ENCODE results near the gene ZNHIT2.

ZNHIT2 gene

DNA sequence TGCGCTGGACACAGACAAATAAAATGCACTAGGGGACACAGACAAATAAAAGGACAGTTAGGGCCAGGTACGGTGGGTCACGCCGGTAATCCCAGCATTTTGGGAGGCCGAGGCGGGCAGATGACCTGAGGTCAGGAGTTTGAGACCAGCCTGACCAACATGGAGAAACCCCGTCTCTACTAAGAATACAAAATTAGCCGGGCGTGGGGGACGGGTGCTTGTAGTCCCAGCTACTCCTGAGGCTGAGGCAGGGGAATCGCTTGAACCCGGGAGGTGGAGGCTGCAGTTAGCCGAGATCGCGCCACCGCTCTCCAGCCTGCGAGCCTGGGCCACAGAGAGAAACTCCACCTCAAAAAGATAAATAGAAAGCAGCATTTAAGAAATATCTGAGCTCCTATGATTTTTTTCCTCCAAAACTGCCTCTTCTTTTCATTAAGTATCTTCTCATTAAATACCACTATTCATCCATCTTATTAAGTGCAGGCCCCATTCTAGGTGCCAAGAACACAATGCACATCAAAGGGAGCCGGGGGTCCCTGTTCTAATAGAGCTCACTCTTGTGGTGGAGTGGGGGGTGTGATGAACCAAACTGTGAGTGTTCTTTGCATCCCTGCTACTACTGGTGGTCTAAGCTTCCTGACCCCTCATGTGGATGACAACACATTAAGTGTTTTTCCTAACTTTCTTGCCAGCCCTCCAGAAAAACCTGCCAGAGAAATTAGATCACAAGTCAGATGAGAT is 766 bp upstream of the ZNHIT2 start:
- no peak for DNase-seq

DNA sequence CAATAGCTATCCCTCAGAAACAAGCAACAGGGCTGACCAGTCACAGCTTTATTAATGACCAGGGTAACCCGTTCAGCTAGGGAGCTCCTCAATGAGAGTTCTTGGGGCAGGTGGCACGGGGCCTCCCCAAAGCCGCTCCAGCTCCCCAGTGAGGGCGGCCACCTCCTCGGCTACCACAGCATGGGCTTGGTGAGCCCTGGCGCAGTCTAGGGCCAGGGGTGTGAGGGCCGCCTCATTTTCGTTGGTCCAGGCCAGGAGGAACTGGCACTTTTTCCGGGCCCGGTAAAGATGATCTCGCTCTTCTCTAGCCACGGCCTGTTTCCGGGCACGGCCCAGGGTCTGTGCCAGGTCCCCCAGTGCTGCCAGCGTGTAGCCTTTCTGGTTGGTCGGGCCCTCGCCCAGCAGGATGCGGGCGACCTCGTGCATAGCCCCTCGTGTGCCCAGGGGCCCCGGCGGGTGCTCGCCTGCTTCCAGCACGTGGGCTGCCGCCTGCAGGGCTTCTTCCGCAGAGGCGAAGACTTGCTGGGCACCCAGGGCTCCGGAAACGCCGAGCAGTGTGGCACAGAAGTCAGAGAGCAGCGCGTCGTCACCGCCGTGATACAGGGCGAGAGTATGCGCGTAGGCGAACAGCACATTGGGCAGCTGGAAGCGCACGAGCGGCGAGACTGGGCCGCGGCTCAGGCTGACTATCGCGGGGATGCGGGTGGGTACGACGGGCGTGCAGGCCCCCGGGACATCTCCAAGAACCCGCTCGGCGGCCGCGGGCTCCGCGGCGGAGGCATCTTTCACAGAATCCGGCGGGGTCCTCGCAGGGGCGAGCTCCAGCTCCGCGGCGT is 913 bp downstream of the ZNHIT2 start:
- no peak for DNase-seq

DNA sequence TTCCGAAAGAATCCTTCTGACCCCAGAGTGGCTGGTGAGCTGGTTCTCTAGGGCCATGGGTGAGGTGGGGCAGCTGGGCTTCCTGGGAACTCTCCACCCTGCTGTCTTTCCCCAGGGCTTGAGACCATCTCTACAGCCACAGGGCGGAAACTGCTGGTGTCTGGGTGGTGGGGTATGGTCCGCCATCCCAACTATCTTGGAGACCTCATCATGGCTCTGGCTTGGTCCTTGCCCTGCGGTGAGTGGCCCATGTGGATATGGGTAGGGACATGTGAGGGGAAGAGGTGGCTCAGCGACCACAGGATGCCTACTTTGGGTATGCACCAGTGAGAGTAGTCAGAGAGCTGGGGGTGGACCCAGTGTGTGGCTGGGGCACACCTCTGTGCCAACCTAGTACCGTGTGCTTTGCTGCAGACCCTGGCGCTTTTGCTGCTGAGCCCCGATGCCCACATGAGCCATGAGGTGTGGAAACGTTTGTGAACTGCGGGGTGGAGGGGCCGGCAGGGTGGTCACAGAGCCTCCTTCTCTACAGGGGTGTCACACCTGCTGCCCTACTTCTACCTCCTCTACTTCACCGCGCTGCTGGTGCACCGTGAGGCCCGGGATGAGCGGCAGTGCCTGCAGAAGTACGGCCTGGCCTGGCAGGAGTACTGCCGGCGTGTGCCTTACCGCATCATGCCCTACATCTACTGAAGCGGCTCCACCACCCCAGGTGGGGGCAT is 2.0 kb downstream of the ZNHIT2 start:
- no peak for DNase-seq

DNA sequence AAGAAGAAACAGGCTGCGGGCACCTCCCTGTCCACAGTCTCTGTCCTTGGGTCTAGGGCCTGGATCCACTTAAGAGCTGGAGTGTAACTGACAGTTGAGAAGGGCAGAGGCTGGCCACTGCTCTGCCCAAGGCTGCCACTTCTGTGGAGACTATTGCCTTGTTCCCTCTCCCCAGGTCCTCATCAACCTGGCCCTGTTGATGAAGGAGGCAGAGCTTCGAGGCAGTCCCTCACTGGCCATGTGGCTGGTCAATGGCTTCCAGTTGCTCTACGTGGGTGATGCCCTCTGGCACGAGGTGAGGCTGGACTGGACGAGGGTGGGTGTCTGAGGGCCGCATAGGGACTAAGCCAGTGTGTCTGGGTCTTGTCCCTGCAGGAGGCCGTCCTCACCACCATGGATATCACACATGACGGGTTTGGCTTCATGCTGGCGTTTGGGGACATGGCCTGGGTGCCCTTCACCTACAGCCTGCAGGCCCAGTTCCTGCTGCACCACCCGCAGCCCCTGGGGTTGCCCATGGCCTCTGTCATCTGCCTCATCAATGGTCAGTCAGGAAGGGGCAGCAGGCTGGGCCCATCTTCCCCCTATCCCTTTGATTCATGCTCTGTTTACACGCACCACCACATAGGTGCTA is 2.8 kb downstream of the ZNHIT2 start:
- no peak for DNase-seq

DNA sequence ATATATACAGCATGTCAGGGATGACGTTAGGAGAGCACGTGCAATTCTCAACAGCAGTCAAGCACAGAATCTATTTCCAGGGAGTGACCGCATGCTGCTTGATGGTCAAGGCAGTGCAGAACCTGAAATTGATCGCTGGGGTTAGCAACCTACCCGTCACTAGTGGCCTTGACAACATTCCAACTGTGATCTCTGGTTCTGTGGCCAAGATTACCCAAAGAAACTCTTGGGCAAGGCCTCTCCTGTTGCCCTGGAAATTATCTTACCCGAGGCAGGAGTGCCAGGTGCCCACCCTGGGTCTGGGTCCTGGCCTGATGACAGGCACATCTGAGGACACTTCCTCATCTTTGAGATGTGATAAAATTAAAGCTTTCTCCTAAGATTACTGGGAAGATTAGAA is 3.7 kb downstream of the ZNHIT2 start:
- no peak for DNase-seq

DNA sequence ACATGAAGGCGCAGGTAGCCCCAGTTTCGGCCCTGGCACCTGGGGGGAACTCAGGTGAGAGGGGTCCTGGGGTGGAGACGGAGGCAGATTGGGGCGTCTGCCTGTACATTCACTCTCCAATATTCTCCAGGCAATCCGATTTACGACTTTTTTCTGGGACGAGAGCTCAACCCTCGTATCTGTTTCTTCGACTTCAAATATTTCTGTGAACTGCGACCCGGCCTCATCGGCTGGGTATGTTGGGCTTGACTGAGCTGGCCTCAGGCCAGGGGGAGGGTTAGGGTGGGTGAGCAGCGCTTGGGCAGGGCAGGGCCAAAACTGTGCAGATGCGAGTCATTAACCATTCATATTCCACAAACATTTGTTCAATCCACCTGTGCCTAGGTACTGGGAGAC is 4.1 kb downstream of the ZNHIT2 start:
- no peak for DNase-seq

DNA sequence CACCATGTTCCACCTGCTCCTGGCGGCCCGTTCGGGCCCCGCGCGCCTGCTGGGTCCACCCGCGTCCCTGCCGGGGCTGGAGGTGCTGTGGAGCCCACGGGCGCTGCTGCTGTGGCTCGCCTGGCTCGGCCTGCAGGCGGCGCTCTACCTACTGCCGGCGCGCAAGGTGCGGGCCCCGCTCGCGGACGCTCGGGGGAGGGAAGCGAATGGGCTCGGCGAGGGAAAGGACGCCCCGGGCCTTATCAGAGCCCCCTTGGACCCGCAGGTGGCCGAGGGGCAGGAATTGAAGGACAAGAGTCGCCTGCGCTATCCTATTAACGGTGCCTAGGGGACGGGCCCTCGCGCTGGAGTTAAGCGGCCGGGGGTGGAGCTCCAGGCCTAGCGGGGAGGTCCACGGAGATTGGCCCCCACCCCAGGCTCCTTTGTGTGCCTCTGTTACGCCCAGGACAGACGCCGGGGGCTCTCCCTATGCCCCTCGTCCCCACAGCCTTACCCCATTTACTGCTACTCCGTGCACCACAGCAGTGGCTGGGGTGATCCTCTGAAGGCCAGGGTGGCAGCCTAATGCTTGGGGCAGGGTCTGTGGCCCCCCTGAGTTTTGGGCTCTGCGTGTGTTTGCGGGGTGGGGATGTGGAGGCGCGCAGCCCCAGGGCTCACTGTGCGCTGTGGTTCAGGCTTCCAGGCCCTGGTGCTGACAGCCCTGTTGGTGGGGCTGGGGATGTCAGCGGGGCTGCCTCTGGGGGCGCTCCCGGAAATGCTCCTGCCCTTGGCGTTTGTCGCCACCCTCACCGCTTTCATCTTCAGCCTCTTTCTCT is 4.7 kb downstream of the ZNHIT2 start:
- DNase-seq: no peak

DNA sequence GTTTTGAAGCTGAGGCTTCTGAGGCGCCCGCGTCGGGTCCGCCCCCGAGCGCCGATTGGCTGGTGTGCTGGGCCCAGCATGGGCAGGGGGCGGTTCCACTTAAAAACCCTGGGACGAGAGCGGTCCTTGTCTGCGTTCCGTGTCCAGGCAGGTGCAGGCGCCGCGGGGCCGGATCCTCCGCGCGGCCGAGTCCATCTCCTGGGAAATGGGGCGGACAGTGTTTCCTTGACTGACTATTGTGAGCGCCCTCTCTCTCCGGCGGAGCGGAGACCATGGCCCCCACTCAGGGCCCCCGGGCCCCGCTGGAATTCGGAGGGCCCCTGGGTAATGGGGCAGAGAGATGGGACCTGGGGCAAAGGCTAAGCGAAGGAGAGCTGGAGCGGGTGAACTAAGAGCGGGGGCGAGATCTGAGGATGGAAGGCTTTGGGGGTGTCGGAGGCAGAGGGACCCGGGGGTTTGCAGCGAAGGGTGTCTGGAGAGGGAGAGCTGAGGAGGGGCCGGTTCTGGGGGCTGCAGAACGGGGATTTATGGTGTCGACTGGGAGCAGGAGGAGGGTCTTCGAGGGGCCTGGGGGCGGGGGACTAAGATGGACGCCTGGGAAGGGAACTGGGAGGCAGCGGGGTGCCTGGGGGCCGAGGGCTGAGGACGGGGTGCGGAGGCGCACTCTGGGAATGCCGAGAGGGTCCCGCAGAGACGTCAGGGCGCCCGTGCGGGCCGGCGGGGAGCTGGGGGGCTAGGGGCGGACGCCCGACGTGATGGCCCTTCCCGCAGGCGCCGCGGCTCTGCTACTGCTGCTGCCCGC is 5.6 kb downstream of the ZNHIT2 start, which contains the start of gene TM7SF2:
Gene TM7SF2, plus strand, starts transcription at position 129 of the 802 bp plus-strand sequence. Its CDS starts 144 bp downstream, at position 273.
- peak; percentile 51 for DNase-seq

DNA sequence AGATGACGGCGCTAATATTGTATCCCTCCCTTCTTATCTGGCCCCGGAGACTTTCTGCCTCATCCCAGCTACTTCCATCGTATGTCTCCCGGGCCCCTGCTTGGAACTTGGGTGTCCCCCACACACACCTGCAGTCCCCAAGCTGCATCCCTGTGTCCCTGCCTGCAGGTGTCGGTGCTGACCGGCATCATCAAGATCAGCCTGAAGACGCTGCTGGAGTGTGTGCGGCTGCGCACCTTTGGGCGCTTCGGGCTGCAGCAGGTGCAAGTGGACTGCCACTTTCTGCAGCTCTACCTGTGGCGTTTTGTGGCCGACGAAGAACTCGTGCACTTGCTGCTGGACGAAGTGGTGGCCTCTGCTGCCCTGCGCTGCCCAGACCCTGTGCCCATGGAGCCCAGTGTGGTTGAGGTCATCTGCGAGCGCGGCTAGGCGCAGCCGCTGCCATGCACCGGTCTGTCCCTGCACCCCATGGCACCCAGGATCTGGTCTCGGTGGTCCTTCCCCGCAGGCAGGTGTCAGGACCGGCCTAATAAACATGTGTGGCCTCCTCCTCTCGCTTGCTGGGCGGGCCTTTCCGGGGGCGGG is 6.2 kb downstream of the ZNHIT2 start:
- DNase-seq: no peak

DNA sequence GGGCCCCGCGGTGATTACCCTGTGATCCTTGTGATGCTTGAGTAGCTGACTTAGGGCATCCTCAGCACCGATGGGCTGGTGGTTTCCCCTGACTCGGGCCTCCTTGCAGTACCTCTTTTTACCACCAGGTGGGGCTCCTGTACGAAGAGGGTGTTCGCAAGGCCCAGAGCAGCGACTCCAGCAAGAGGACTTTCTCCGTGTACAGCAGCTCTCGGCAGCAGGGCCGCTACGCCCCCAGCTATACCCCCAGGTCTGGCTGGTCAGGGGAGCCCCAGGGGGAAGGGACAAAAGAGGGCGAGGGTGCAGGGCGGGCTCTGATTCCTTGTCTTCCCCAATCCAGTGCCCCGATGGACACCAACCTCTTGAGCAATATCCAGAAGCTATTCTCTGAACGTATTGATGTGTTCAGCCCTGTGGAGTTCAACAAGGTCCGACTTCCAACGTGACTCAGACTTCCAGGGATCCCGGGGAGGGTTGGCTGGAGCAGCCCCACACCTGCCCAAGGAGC is 7.1 kb downstream of the ZNHIT2 start:
- DNase-seq: peak; percentile 32

DNA sequence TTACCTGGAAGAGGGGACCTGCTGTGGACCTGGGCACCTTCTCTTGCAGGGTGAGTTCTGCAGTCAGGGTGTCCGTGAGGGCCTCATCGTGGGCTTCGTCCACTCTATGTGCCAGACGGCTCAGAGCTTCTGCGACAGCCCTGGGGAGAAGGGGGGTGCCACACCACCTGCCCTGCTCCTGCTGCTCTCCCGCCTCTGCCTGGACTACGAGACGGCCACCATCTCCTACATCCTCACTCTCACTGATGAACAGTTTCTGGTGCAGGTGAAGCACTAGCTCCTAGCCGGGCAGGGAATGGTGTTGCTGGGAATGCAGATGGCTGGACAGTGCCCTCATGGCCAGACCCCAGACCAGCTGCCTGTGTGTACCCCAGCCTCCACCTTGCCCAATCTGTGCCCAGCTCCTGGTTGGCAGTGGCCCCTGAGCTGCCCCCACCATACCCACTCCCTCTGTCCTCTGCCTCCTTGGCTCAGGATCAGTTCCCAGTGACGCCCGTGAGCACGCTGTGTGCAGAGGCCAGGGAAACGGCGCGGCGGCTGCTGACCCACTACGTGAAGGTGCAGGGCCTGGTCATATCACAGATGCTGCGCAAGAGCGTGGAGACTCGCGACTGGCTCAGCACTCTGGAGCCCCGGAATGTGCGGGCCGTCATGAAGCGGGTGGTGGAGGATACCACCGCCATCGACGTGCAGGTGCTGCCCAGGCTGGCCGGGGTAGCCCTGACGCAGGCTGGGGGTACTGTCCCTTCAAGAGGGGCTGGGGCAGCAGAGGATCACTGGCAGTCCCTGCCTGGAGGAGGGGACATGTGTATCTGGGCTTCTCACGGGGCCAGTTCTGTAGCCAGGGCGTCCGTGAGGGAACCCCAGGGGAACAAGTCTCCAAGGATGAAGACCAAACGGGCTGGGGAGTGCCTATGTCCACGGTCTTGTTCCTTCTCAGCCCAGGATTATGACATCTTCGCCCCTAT is 8.0 kb downstream of the ZNHIT2 start:
- DNase-seq: no peak

DNA sequence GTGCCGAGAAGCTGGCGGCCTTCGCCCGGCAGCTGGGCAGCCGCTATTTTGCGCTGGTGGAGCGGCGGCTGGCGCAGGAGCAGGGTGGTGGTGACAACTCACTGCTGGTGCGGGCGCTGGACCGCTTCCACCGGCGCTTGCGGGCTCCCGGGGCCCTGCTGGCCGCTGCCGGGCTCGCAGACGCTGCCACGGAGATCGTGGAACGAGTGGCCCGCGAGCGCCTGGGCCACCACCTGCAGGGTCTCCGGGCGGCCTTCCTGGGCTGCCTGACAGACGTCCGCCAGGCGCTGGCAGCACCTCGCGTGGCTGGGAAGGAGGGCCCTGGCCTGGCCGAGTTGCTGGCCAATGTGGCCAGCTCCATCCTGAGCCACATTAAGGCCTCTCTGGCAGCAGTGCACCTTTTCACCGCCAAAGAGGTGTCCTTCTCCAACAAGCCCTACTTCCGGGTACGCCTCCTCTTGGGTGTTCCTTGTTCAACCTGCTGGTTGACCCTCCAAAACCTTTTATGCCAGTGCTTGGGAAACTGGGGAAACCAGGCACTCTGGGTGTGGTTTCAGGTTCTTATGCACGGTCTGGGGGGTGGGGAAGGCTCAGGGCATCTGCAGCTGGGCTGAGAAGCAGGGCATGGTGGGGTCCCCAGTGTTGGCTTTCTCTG is 8.9 kb downstream of the ZNHIT2 start:
- DNase-seq: no peak

DNA sequence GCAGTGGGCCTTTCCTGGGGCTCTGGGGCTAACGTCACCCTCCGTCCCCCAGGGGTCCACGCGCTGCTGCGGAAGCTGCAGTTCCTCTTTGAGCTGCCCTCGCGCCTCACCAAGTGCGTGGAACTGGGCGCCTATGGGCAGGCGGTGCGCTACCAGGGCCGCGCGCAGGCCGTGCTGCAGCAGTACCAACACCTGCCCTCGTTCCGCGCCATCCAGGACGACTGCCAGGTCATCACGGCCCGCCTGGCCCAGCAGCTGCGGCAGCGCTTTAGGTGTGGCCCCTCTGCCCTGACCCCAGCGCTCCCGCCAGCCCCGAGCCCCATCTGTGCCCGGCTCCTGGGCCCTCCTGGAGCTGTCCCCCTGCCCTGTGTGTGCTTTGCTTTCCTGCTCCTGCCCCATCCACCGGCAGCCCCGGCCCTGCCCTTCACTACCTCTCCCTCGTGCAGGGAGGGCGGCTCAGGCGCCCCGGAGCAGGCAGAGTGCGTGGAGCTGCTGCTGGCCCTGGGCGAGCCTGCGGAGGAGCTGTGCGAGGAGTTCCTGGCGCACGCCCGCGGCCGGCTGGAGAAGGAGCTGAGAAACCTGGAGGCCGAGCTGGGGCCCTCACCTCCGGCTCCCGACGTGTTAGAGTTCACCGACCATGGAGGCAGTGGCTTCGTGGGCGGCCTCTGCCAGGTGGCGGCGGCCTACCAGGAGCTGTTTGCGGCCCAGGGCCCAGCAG is 9.6 kb downstream of the ZNHIT2 start:
- DNase-seq: no peak

DNA sequence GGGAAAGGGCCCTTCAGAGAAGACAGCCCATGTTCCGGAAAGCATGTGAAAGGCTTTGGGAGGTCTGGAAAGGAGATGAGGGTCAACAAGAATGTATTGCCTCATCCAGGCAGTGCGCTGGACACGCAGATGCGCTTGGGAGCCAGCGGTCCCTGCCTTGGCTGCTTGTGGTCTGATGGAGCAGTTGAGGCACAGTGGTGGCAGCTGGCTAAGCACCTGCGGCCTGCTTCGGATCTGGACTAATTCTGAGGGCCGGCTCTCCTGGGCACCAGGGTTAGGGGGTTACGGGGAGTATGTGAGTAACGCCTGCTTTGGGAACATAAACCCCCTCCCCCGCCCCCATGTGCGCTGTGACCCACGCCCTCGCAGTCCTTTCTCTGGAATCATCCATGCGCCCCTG is 10.4 kb downstream of the ZNHIT2 start:
- DNase-seq: no peak

DNA sequence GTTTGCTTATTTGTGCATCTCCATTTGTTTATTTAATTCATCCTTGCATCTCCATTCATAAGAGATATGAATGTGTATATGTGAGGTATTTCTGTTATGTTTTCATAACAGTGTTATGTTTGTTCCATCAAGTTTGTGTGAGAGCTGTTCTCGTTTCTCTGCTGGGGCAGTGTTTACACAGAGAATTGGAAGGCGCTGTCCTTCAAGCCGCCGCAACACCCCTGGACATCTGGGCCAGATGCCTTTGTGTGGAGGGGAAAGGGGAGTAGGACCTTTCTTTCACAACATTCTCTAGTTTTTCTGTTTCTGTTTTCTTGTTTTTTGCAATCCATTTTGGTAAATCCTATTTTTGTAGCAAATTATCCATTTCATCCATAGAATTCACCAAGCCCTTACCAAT is 12.9 kb downstream of the ZNHIT2 start:
- no peak for DNase-seq

DNA sequence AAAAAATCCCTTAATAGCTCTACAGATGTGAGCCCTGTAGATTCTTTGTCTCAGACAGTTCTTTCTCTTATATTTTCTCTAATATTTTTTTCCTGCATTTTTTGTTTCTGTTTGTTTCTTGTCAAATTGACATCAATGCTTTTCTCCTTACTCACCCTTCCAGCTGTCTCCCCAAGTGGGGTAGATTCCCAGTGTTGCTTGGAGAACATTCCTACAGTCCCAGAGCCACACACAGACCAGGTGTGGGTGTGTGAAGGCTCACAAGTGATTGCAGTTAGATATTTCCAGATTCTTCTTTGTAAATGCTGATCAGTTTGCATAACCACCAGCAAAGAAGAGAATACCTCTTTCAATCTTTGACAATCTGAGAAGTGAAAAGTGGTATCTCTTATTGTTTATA is 14.0 kb downstream of the ZNHIT2 start:
- DNase-seq: no peak

DNA sequence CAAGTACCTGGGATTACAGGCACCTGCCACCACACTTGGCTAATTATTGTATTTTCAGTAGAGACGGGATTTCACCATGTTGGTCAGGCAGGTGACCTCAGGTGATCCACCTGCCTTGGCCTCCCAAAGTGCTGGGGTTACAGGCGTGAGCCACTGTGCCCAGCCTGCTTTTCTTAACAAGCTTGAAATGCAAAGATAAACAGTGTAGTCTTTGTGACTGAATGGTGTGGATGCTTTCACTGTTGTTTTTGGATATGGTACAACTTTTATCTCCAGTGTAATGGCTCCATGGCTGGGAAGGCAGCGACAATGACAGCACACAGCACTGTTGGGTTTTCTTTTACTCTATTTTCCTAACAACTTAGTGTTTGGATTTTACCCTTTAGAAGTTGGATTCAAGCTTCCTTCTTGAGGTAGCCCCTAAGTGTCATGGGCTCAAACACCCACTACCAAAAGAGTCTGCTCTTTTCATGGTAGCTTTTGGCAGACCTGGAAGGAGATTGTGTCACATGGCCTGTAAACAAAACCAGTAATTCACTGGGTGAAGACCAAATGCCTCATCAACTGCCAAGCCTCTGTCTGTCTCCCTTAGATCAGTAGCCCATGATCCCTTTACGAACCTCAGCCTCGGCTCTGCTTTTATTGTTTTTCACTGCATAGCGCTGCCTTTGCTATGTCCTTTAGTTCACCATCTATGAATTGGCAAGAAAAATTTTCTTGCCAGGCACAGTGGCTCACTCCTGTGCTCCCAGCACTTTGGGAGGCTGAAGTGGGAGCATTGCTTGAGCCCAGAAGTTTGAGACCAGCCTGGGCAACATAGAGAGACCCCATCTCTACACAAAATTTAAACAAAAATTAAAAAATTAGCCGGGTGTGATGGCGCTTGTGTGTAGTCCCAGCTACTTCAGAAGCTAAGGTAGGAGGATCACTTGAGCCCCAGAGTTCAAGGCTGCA is 15.1 kb downstream of the ZNHIT2 start:
- DNase-seq: no peak

Measured in NCI-H187 treated with DMSO at 0.1 percent for 48 hours (cell line).